Psoas muscle (tissue), 8 donors: ENCODE measurements around the gene WDR6. TPM values are rescaled to one million over a fixed set of nuclear protein-coding genes. Genes with fewer than 3 reads are reported as not detected.

ENCODE experiments used
- ATAC-seq, 4 donors: fragments of 200-7000 bp; cut with Tn5 transposase; one replicate each; pipeline ENCODE4 v1.9.1; 2020; ENCODE audit warnings: moderate library complexity in 3 of 4, mild to moderate bottlenecking in 2 of 4
- DNase-seq, 2 donors: peaks; one replicate each; pipeline ENCODE4 v3.0.0-alpha.2; 2020
- H3K27ac ChIP-seq: fragments of 200-600 bp; one replicate; pipeline ENCODE4 v1.8.0; 2022
- H3K27me3 ChIP-seq, 3 donors: fragments of 200-600 bp in 1 of 3; one replicate each; pipeline versions ENCODE4 v1.6.1 to v1.8.0; 2013 to 2022; ENCODE audit warnings: low read length in 2 of 3, mild to moderate bottlenecking in 2 of 3, moderate library complexity in 1 of 3; ENCODE audit not compliant: insufficient read depth in 3 of 3
- H3K36me3 ChIP-seq, 2 donors: fragments of 200-600 bp in 1 of 2; one replicate each; pipeline versions ENCODE4 v1.6.1 to v1.8.0; 2013 to 2022; ENCODE audit warnings: low read depth in 1 of 2, mild to moderate bottlenecking in 1 of 2, moderate library complexity in 1 of 2; ENCODE audit not compliant: insufficient read depth in 1 of 2
- H3K4me1 ChIP-seq: fragments of 200-600 bp; one replicate; pipeline ENCODE4 v1.8.0; 2022
- H3K4me3 ChIP-seq: fragments of 200-600 bp; one replicate; pipeline ENCODE4 v1.8.0; 2022; ENCODE audit warnings: mild to moderate bottlenecking
- H3K9me3 ChIP-seq: fragments of 200-600 bp; one replicate; pipeline ENCODE4 v1.8.0; 2022
- WGBS, 3 donors: extraction: QIAGEN DNeasy Blood & Tissue Kit; methylation state at CpG; one replicate each; pipeline versions ENCODE4 v1.1.6 to v1.1.7; 2013; 5-methylcytosine and 5-hydroxymethylcytosine counted together
- intact Hi-C, 2 donors: fragments of 100-400 bp; cut with DNase I; formaldehyde crosslinking; loops; one replicate each; pipeline versions ENCODE4 v1.11.0 to v1.14.2; 2022
- polyA plus RNA-seq, 3 donors: library from polyadenylated mRNA; stranded (reverse); fragments of 200-250 nt; gene quantifications; one replicate each; pipeline ENCODE4 v1.2.3, GENCODE V29; 2013
- total RNA-seq, 4 donors: library from RNA; stranded (reverse); fragmentation: NEBNext Ultra II Directional in 2 of 4; extraction: Animal tissue kit (Norgen Biotek cat#: 25700) in 2 of 4; gene quantifications; one replicate each; pipeline versions ENCODE4 v1.2.1 to v1.2.4, GENCODE V29; 2021 to 2023
- TF ChIP-seq, protein P1 (sequence below): fragments of 200-600 bp; IDR thresholded peaks from one replicate; pipeline ENCODE4 v1.8.0; 2022; ENCODE audit warnings: antibody characterized with exemption
- donor health status: healthy with polysubstance abuse.
- donor health status: DM: no; HTN: no; CAD: no; lungs with moderate emphysema.
- donor health status: Bipolar disorder and iron deficiency.
- donor health status: healthy.
- donor health status: DM: yes; HTN: yes; CAD: no.
- donor health status: DM: no; HTN: no; CAD: no.
- donor health status: DM: no; HTN: no; CAD: no.
- donor health status: DM: yes; HTN: yes; CAD: no.

WDR6 gene
- total and polyA plus RNA-seq, 7 donors = 30.5 to 65.7 (median 55.1) TPM

DNA sequence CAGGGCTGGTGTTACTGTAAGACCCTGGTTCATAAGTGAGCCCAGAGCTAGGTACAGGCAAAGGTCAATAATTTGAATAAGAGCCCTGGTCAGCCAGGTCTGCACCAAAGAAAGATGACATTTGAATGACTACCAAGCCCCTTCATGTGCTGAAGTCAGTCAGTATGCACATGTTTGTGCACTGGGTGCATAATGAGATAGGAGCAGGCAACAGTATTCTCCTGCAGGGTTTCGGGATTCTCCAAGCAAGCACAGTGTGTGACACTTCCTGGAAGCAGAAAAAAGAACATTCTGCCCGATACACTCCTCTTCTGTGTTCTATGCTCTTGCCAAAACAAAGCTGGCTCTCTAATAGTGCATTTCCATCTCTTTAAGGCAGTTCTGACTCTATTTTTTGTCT, 27.5 kb downstream of the WDR6 start:
- Histone ChIP-seq H3K27me3 (no peaks in the 10 kb centered on the region), H3K4me1 (no peaks in the 10 kb centered on the region), H3K9me3 (no peaks in the 10 kb centered on the region), H3K4me3 (no peak overlapping the region), H3K36me3 (peaks cover 3 to 94% of the 10 kb centered on the region in 2 donors), H3K27ac (no peak overlapping the region)
- intact Hi-C loops = loop anchor here (5.0 kb wide), 3 partner anchors 43 to 58 kb away; partner anchors contain the start of gene QRICH1 (in 1 of the 2)
- ATAC-seq (no peak), DNase-seq (no peak)
- TF ChIP-seq, protein P1, sequence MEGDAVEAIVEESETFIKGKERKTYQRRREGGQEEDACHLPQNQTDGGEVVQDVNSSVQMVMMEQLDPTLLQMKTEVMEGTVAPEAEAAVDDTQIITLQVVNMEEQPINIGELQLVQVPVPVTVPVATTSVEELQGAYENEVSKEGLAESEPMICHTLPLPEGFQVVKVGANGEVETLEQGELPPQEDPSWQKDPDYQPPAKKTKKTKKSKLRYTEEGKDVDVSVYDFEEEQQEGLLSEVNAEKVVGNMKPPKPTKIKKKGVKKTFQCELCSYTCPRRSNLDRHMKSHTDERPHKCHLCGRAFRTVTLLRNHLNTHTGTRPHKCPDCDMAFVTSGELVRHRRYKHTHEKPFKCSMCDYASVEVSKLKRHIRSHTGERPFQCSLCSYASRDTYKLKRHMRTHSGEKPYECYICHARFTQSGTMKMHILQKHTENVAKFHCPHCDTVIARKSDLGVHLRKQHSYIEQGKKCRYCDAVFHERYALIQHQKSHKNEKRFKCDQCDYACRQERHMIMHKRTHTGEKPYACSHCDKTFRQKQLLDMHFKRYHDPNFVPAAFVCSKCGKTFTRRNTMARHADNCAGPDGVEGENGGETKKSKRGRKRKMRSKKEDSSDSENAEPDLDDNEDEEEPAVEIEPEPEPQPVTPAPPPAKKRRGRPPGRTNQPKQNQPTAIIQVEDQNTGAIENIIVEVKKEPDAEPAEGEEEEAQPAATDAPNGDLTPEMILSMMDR = no peak
- 81 to 95% (median 92%) methylated on average over 2 of the region's 2 CpGs for WGBS, 3 donors

DNA sequence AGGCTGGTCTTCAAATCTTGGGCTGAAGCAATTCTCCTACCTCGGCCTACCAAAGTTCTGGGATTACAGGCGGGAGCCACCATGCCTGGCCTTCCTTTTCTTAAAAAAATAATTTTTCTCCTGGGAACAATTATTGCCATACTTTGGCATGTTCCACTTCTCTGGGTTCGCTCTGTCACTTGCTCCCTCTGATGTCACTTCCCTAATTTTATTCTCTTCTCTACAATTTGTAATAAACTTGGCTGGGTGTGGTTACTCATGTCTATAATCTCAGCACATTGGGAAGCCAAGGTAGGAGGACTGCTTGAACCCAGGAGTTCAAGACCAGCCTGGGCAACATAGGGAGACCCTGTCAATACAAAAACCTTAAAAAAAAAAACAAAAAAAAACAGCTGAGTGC, 28.1 kb downstream of the WDR6 start:
- ATAC-seq = no peak
- WGBS, 3 donors = 85 to 90% (median 88%) methylated on average over 3 of the region's 3 CpGs
- H3K4me1 ChIP-seq = no peaks in the 10 kb centered on the region
- H3K27ac ChIP-seq = no peak overlapping the region
- no peaks in the 10 kb centered on the region for H3K9me3 ChIP-seq
- TF ChIP-seq, protein P1 = no peak
- peaks cover 3 to 95% of the 10 kb centered on the region in 2 donors for H3K36me3 ChIP-seq
- no peak overlapping the region for H3K4me3 ChIP-seq
- intact Hi-C loops = no loop called here
- H3K27me3 ChIP-seq = no peaks in the 10 kb centered on the region
- no peak for DNase-seq

DNA sequence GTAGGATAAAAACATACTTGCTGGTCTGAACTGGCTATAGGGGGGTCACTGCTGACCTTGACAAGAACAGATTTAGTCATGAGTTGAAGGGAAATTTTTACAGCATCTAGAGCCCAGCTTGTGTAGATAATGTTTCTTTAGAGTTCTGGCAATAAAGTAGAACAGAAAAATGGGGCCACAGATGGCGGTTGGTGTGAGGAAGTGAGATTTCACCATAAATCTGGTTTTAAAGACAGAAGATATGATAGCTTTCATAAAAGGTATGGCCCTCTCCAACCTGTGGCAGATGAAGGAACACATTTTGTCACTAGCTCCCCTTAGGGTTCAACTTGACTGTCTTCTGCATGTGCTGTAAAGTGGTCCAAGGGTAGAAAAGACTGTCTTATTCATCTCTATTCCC, 46.4 kb downstream of the WDR6 start:
- intact Hi-C loops = no loop called here
- H3K27ac ChIP-seq = no peak overlapping the region
- no peak overlapping the region for H3K4me3 ChIP-seq
- 84 to 92% (median 91%) methylated on average over 1 of the region's 1 CpG for WGBS, 3 donors
- H3K36me3 ChIP-seq = peaks cover 16 to 68% of the 10 kb centered on the region in 2 donors
- no peaks in the 10 kb centered on the region for H3K27me3 ChIP-seq
- DNase-seq (no peak), ATAC-seq (no peak)
- TF ChIP-seq, protein P1 = no peak
- peaks cover 10% of the 10 kb centered on the region for H3K4me1 ChIP-seq
- H3K9me3 ChIP-seq = no peaks in the 10 kb centered on the region

DNA sequence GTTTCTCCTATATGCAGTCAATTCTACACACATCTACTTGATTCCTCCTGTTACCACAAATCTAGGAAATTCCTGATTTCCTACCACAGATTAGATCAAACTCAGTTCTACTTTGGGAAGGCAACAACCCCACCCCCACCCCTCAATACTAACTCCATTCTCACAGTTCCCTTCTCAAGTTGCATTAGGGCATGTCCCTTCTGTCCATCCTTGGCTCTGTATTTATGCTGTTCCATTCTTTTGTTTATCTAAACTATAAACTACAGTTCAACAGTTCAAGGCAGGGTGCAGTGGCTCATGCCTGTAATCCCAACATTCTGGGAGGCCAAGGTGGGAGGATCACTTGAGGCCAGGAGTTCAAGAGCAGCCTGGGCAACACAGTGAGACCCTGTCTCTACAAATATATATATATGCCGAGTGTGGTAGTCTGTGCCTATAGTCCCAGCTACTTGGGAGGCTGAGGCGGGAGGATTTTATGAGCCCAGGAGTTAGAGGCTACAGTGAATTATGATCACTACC, 47.2 kb downstream of the WDR6 start:
- peaks cover 5% of the 10 kb centered on the region for H3K4me1 ChIP-seq
- no peaks in the 10 kb centered on the region for H3K9me3 ChIP-seq
- ATAC-seq (no peak), DNase-seq (no peak)
- WGBS, 3 donors = 92 to 97% (median 94%) methylated on average over 2 of the region's 2 CpGs
- no peak overlapping the region for H3K27ac ChIP-seq
- TF ChIP-seq, protein P1 = no peak
- H3K4me3 ChIP-seq = no peak overlapping the region
- no peaks in the 10 kb centered on the region for H3K27me3 ChIP-seq
- H3K36me3 ChIP-seq = peaks cover 16 to 68% of the 10 kb centered on the region in 2 donors
- intact Hi-C loops = no loop called here

DNA sequence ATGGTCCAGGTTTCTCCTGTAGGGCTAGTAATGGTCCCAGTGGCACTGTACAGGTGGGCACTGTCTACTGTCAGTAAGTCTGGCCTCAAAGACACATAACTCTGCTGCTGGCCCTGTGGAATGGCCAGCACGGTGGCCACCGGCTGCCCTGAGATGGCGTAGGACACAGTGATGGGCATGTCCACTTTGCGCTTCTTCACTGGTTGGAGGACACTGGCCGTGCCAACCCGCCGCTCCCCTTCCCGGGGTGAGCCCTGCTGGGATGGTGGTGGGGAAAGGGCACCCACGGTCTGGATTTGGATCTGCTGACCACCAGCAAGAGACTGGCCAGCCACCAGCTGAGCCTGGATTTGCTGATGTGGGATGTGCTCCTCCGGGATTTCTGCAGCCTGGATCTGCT, 50.1 kb downstream of the WDR6 start:
- 91 to 98% (median 98%) methylated on average over 10 of the region's 10 CpGs for WGBS, 3 donors

More for the DNA sequence above, 50.1 kb downstream of the WDR6 start:
- DNase-seq (no peak), ATAC-seq (no peak)
- Histone ChIP-seq H3K4me3 (no peak overlapping the region), H3K27ac (no peak overlapping the region), H3K27me3 (no peaks in the 10 kb centered on the region), H3K4me1 (peaks cover 5% of the 10 kb centered on the region), H3K36me3 (peaks cover 14 to 74% of the 10 kb centered on the region in 2 donors), H3K9me3 (no peaks in the 10 kb centered on the region)
- TF ChIP-seq, protein P1 = no peak
- intact Hi-C loops = no loop called here
